NCI-H2107 treated with DMSO at 0.1 percent for 48 hours (cell line): ENCODE measurements around the gene SLC1A3.

Experiments
- DNase-seq: peaks from one replicate; lab custom pipeline; 2025; ENCODE audit not compliant: unreplicated experiment; lab: John Stamatoyannopoulos, UW

The SLC1A3 gene

DNA sequence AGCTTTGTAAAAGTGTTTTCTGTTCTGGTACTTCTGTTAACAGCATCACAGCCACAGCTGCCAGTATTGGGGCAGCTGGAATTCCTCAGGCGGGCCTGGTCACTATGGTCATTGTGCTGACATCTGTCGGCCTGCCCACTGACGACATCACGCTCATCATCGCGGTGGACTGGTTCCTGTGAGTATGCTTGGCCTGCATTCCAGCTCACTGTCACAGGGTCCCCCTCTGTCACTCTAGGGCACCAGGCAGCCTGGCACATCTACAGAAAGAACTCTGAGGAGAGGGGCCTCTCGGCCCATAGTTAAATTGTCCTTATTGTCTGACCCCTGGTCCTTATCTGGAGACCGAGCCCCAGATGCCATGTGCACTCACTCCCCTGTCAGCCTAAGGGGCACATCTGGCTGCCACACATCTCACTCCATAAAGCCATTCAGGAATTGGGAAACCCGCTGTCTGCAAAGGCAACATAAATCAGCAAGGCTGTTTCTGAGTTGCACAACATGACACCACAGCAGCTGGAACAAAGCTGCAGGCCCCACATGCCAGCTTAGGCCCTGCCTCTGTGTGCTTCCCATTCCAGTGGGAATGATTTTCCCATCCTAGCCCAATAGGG is 77.5 kb downstream of the SLC1A3 start:
- no peak for DNase-seq

DNA sequence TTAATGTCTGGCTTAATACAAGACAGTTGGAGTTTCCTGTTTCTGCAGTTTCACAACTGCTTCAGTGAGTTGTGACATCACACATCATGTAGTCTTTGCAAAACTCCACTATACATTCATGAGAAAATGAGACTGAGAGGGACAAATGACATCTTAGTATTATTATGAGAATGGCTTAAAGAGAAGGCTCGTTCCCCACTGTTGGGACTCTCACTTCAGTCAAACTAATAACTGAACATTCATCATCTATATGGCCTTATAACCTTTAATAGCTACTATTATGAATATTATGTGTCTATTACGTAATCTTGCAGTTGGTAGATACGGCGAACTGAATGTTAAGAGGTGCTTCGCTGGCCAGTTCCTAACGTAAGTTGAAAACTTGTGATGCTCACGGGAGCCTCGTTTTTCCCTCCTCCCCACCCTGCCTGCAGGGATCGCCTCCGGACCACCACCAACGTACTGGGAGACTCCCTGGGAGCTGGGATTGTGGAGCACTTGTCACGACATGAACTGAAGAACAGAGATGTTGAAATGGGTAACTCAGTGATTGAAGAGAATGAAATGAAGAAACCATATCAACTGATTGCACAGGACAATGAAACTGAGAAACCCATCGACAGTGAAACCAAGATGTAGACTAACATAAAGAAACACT is 79.4 kb downstream of the SLC1A3 start:
- no peak for DNase-seq

DNA sequence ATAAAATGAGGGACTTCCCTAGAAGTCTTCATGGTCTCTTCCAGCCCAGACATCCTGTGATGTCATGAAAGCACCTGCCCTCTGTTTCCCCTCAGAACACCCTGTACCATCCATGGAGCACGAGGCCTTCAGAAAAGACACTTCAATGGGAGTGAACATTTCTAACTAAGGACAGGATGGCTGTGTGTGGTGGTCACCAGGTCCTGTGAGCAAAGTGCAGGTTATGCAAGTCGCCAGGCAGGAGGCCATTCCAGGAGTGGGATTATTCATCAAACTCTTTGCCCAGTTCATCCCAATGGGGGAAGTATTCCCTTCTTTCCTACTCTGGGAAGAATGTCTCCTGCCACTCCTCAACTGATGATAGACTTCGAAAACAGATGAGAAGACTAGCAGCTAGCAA is 80.5 kb downstream of the SLC1A3 start:
- no peak for DNase-seq

DNA sequence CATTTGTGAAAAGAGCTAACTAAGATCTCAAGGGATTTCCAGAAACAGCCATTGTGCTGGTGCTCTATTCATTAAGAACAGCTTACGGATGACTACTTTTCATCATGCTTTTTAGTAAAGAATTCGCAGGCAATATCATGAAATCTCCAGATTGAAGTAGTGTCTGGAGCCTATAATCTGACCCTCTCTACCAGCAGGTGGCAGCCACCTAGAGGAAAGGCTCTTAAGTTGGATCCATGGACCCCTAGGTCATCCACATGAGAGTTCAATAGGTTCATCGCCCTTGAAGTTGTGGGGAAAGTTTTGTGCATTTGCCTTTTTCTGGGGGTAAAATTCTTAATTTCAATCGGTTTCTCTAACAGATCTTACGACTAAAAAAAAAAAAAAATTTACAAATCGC is 82.3 kb downstream of the SLC1A3 start:
- DNase-seq = no peak

DNA sequence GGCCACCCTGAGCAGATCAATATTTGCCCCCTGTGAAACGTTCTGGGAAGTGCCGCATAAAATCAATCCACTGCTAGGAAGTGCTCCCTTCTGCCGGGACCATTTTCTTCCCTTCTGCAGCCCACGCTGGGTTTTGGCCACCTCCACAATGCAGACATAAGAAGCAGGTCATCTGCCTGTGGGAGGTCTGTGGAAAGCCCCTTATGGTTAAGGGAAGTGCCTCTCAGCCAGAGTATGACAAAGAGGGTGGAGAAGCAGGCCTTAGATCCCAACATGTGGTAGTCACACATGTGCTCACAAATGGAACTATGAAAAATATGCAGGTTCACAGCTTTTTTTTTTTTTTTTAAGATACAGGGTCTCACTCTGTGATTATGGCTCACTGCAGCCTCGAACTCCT is 82.8 kb downstream of the SLC1A3 start:
- DNase-seq = no peak

DNA sequence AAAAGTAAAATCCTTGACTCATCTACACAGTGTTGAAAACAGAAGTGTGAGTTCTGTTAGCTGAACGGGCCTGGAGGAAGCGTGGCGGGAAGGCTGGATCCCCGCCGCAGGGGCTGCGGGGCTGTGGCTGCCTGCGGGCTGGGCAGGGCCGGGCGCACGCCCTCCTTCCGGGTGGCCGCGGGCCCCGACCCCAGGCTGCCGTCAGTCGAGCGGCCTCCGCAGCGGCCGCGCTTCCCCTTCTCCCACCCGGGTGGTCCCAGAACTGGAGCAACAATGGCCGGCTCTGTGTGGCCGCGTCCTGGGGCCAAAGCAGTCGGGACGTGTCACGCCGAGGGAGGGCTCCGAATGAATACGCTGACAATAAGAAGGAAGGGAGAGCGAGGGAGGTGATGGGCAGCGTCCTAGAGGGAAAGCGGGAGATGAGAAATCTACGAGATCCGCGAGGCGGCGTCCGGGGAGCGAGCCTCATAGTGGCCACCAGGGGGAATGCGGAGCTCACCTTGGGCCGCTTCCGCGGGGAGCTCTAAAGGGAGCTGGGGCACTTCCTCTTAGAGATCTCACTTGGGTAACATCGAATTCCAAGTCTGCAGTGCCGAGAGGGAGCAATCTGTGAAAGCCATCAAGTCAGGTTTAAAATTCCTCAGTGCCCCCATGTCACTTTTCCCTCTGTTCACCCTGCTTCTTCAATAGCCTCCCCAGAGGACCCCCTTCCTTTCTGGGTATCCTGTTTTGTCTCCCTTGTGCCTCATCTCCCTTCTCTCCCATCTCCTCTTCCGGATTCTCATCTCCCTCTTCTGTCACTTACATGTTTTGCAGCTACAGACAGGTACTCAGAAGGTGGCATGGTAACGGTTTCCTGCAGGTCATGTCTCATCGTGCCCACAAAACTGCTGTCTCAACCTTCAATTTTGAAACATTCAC is 83.9 kb downstream of the SLC1A3 start:
- DNase-seq = peak; percentile 50

DNA sequence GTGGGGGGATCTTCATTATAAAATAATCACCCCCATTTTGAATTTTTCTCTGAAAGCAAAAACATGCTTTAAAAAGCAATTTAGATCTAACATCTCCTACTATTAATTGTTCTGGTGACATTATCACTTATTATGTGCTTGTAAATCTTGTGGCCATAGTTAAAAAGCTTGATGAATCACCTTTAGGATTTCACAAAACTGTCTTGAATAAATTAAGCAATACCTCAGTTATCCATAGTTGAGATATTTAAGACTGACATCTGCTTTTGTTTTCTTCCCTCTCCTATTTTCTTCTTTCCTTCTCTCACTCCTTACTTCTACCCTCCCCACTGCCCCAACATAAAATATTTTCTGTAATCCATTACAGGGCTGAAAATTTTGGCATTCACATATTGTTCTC is 84.8 kb downstream of the SLC1A3 start:
- no peak for DNase-seq

DNA sequence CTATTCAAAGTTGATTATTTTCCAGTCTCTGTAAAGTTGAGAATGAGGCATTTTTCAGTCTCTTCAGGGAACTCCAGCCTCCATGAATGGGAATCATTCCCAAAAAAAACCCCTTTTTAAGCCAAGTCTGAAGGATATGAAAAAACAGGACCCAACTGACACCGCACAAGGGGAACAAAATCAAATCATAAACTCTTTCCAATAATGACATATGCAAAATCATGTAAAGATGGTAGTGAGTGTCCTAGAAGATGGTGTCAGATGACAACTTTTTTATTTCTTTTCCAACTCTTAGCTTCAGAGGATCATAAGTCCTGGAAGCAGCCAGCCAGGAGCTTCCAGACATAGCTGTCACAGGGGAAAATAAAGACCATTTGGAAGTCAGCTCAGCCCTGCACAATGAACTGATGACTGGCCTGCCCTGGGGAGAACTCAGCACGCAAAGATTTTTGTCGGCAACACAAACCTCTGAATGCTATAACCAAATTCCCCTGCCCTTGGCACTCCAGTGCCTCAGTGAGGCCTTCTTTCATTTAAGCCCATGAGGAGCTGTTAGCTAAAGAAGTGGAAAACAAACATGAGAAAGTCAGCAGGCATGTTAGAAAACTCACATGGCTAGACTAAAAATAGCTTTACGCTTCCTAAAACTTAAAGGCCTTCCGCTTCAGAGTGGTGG is 85.4 kb downstream of the SLC1A3 start:
- no peak for DNase-seq

DNA sequence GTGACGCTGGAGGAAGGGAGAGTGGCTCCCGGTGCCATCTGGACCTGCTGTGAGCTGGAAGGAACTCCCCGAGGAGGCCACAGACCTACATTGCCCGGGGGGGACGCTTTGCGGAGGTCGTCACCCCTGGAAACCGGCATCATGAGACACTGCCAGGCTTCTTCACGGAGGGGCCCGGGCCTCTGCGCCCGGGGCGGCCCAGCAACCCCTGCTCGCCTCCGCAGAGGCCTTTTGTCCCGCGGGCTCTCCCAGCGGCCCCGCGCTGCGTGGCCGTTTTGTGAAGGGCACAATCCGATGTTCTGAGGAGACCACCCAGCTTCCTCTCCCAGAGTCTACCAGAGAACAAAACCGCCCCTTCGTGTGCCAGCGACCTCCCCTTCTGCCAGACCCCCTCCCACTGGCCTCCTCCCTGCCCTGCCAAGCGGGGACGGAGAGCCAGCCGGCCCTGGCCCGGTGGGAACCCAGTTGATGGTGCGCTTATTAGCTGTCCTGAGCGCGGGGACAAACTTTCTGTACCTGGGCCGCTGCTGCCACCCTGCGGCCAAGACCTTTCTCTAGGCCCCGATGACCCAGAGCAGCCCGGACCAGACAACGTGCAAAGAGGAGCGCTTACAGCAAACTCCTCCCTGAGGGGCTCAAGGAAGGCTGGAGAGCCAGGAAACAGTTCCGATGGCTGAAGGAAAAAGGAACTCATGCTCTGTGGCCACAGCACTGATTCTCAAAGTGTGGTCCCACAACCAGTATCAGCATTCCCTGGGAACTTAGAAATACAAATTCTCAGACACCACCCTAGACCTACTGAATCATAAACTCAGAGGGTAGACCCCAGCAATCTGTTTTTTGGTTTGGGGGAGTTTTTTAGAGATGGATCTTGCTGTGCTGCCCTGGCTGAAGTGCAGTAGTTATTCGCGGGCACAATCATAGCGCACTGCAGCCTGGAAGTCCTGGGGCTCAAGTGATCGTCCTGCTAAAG is 86.7 kb downstream of the SLC1A3 start:
- no peak for DNase-seq

DNA sequence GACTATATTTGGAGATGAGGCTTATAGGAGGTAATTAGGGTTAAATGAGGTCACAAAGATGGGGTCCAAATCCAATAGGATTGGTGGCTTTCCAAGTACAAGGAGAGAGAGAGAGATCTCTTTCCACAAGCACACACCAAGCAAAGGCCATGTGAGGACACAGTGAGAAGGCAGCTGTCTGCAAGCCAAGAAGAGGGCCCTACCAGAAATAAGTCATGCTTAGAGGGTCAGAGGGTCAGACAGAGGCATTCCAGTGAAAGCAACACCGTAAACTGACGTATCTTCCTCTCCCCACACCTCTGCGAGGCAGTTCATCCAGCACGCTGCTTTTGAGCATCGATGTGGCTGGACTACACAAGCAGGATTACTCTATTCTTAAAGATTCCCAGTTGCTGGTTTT is 87.9 kb downstream of the SLC1A3 start:
- no peak for DNase-seq

DNA sequence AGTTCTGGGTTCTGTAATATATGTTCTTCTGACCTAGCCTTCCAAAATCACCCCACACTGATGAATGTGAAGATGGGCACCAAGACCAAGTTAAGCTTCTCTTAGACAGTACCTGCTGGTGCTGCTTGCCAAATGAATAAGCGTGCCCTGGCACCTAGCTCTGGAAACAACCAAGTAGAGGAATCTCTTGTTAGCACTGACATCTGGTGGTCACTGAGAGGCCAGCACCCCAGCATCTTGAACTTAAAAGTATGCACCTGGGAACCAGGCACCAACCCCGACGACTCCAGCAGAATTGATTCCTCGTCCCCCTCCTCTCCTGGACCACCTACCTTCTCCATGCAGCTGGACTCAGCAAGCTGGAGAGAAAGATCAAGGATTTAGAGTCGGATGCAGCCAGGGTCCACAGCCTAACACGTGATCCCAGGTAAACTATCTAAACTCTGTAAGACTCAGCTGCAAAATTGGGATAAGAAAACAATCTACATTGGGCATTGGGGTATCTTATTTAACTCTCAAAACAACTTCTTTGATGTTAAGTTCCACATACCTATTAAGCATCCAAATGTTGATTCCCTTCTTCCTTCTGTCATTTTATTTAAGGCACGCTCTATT is 89.8 kb downstream of the SLC1A3 start:
- peak; percentile 25 for DNase-seq

DNA sequence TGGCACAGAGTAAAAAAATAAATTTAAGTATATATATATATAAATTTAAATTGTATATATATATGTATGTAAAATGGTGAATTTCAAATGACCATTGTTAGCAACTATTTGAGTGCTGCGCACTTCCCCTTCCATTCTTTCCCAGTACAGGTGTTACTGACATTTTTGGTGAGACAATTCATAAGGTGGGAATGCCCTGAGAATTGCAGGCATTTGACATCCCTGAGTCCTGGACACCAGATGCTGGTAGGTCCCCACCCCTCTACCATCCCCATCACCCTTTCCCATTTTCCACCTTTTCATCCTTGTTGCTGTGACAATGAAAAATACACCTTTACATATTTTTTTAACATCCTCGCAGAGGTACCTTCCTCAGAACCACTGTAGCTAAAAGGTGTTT is 91.6 kb downstream of the SLC1A3 start:
- no peak for DNase-seq

DNA sequence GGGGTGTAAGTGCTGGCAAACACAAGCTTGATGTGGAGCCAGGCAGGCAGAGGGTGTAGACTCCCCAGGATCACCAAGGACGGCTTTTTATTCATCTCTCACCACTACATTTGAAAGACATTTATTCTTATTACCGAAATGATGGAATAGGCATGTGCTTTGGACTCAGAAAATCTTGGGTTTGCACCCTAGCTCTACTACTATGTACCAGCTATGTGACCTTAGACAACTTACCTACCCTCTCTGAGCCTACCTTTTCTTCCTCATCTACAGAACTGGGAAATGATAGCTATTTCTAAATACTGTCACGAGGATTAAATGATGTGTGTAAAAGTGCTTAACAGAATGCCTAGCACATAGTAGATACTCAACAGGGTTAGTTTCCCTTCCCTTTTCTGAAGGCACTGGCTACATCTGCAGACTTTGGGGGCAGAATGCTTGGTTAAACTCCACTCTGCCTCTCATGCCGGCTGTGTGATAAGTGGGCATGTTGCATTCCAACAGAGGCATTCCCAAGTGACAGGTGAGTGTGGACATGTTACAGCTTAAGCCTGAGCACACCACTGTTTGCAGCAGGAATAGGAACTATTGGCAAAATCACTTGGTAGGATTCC is 94.8 kb downstream of the SLC1A3 start:
- DNase-seq = no peak

DNA sequence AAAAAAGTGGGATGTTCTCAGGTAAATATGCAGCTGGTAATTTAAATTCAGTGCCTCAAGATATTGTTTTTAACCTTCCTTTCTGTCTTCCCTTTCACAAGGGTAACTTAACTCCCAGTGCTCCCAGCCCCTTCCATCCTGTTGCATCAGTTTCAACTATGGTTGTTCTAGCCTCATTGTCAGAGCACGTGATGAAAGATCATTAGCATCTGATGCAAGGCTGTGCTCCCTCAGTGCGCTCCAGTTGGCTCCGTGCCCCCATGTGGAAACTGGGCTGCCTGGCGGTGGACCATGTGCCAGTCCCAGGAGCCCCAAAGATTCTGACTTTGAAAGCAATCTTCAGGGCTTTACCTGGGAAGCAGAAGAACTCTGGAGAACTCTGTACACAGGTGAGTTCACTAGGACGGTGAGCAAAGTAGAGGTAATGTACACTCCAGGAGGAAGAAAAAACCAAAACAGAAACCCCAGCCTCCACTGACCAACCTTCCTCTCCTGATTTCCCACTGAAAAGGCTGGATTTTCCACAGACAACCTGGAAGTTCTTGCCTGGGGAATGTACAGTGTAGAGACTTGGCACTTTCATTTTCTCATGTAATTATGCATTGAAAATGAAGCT is 96.9 kb downstream of the SLC1A3 start:
- no peak for DNase-seq

DNA sequence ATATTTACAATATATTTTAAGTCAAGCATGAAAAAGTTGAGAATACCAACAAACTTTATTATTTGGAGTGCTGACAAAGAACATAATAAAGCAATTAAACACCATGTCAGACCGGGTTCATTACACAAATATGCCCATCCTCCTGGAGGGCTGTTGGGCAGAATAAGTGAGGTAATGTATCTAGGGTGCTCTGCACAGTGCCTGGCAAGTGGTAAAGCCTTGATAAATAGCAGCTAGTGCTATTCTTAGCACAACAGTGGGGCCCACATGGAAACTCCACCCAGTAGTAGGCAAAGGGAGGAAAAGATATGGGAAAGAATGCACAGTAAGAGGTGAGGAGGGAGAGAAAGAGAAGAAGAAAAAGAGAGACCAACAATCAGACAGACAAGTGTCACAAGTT is 97.7 kb downstream of the SLC1A3 start:
- DNase-seq = no peak

DNA sequence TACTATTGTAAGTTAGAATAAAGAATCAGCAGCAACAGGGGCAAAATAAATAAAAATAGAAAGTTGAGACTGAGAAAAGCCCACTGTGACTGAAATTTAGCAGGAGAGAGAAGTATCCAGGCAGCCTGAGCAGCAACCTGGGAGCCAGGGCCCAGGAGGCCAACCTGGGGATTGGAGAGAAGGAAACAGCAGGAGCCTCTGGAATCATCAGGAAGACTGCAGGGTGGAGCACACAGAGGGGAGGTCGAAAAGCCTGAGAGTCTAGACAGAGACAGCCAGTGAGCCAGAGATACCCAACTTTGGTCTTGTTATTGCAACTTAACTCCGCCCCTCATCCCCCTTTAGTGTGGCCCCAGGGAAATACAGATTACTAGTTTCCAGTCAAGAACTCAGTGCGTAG is 98.6 kb downstream of the SLC1A3 start:
- DNase-seq = no peak

DNA sequence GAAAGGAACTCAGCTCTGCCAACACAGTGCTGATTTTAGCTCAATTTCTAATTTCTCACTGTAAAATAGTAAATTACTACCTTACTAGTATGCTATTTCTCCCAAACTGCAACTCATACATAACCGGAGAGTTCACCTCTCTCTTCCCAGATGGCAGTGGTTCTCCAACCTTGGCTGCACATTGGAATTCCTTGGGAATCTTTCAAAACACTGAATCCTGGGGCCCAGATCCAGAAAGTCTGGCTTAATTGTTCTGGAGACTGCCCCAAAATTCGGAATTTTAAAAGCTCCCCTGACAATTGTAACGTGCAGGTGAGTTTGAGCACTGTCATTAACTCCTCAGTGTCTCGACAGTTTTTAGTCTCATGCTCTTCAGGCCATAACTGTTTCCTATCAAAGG is 100.3 kb downstream of the SLC1A3 start:
- no peak for DNase-seq

DNA sequence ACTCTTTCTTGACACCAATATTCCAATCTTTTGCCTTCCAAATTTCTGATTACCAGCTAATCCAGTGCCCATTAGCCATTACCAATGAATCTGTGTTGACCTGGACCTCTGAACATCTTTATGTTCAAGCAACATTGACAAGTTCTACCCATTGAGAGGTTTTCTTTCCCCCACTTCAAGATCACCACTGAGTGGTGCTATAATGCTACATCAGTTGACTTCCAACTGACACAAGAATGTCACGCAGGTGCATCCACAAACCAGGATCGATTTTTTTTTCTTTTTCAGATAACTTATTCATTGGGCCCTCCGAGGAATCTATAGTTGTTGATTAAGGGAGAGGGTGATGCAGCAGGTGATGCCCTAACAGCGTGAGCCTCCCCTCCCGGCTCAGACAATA is 102.6 kb downstream of the SLC1A3 start:
- DNase-seq = no peak

DNA sequence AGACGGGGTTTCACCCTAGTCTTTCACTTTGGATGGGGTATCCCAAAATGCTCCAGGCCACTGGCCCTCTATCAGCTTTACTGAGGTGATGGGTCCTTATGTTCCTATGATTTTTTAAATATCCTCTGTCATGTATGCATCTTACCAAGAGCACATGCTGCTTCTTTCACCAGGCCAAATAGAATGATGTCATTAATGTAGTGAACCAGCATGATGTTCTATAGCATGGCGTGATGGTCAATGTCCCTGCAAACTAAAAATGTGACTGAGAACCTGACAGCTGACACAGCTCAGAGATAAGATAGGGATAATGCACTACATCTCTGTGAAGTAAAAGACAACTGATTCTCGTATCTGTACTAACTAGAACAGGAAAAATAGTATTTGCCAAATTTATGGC is 103.6 kb downstream of the SLC1A3 start:
- DNase-seq = no peak
